Duodenal mucosa (tissue), 2 donors: Measurements from ENCODE around the gene SH3RF2.

Experiments
- H3K27ac ChIP-seq: one replicate; pipeline ENCODE4 v1.7.0; 2013; ENCODE audit warnings: low read depth, low read length
- H3K27me3 ChIP-seq, 2 donors: one replicate each; pipeline ENCODE4 v1.7.0; 2013; ENCODE audit warnings: low read length in 2 of 2, control low read depth in 1 of 2; ENCODE audit not compliant: insufficient read depth in 2 of 2, control insufficient read depth in 1 of 2
- H3K36me3 ChIP-seq, 2 donors: one replicate each; pipeline ENCODE4 v1.7.0; 2013; ENCODE audit warnings: low read length in 2 of 2, control low read depth in 1 of 2; ENCODE audit not compliant: insufficient read depth in 2 of 2, control insufficient read depth in 1 of 2
- H3K4me1 ChIP-seq, 2 donors: one replicate each; pipeline ENCODE4 v1.7.0; 2013; ENCODE audit warnings: low read length in 2 of 2, control low read depth in 1 of 2; ENCODE audit not compliant: insufficient read depth in 2 of 2, control insufficient read depth in 1 of 2
- H3K4me3 ChIP-seq, 2 donors: one replicate each; pipeline ENCODE4 v1.7.0; 2013; ENCODE audit warnings: low read length in 2 of 2, low read depth in 1 of 2
- H3K9ac ChIP-seq, 2 donors: one replicate each; pipeline ENCODE4 v1.7.0; 2013; ENCODE audit warnings: low read length in 2 of 2, low read depth in 1 of 2
- H3K9me3 ChIP-seq, 2 donors: one replicate each; pipeline ENCODE4 v1.7.0; 2013; ENCODE audit warnings: low read length in 2 of 2, control low read depth in 1 of 2; ENCODE audit not compliant: control insufficient read depth in 1 of 2

Gene SH3RF2

GRCh38 chr5:145904743-145905142 is 31.6 kb upstream of the SH3RF2 start:
- no peaks in the 10 kb centered on the region for H3K27me3 ChIP-seq
- H3K4me1 ChIP-seq = no peaks in the 10 kb centered on the region
- no peak overlapping the region for H3K9ac ChIP-seq
- H3K27ac ChIP-seq = no peak overlapping the region
- no peaks in the 10 kb centered on the region for H3K36me3 ChIP-seq
- no peak overlapping the region for H3K4me3 ChIP-seq
- no peaks in the 10 kb centered on the region for H3K9me3 ChIP-seq

- H3K4me1 ChIP-seq = no peaks in the 10 kb centered on the region
- no peaks in the 10 kb centered on the region for H3K36me3 ChIP-seq
- no peaks in the 10 kb centered on the region for H3K9me3 ChIP-seq
- no peaks in the 10 kb centered on the region for H3K27me3 ChIP-seq
- H3K9ac ChIP-seq = no peak overlapping the region
- no peak overlapping the region for H3K27ac ChIP-seq
- no peak overlapping the region for H3K4me3 ChIP-seq
Measured at GRCh38 chr5:145906401-145906800, 30.0 kb upstream of the SH3RF2 start.

GRCh38 chr5:145908206-145908960 is 28.0 kb upstream of the SH3RF2 start:
- H3K4me1 ChIP-seq = peaks cover 4 to 5% of the 10 kb centered on the region in 2 donors
- no peak overlapping the region for H3K9ac ChIP-seq
- H3K36me3 ChIP-seq = no peaks in the 10 kb centered on the region
- no peaks in the 10 kb centered on the region for H3K27me3 ChIP-seq
- H3K27ac ChIP-seq = no peak overlapping the region
- H3K4me3 ChIP-seq = no peak overlapping the region
- no peaks in the 10 kb centered on the region for H3K9me3 ChIP-seq

GRCh38 chr5:145911164-145911563 is 25.2 kb upstream of the SH3RF2 start:
- Histone ChIP-seq H3K9me3 (no peaks in the 10 kb centered on the region), H3K4me3 (no peak overlapping the region), H3K27me3 (no peaks in the 10 kb centered on the region), H3K9ac (no peak overlapping the region), H3K4me1 (peaks cover 4 to 5% of the 10 kb centered on the region in 2 donors), H3K27ac (no peak overlapping the region), H3K36me3 (no peaks in the 10 kb centered on the region)

- Histone ChIP-seq H3K4me3 (no peak overlapping the region), H3K36me3 (no peaks in the 10 kb centered on the region), H3K27me3 (no peaks in the 10 kb centered on the region), H3K9me3 (no peaks in the 10 kb centered on the region), H3K4me1 (peaks cover 4 to 5% of the 10 kb centered on the region in 2 donors), H3K9ac (no peak overlapping the region), H3K27ac (no peak overlapping the region)
Measured at GRCh38 chr5:145912019-145912418, 24.4 kb upstream of the SH3RF2 start.

- Histone ChIP-seq H3K4me1 (peaks cover 4 to 5% of the 10 kb centered on the region in 2 donors), H3K27ac (no peak overlapping the region), H3K36me3 (no peaks in the 10 kb centered on the region), H3K9ac (no peak overlapping the region), H3K27me3 (no peaks in the 10 kb centered on the region), H3K4me3 (no peak overlapping the region), H3K9me3 (no peaks in the 10 kb centered on the region)
Measured at GRCh38 chr5:145912594-145912993, 23.8 kb upstream of the SH3RF2 start.

GRCh38 chr5:145913701-145914100 is 22.7 kb upstream of the SH3RF2 start:
- H3K27me3 ChIP-seq = no peaks in the 10 kb centered on the region
- H3K36me3 ChIP-seq = no peaks in the 10 kb centered on the region
- H3K4me1 ChIP-seq = peaks cover 4 to 5% of the 10 kb centered on the region in 2 donors
- no peak overlapping the region for H3K9ac ChIP-seq
- H3K27ac ChIP-seq = no peak overlapping the region
- no peaks in the 10 kb centered on the region for H3K9me3 ChIP-seq
- H3K4me3 ChIP-seq = no peak overlapping the region

- Histone ChIP-seq H3K27ac (no peak overlapping the region), H3K9ac (no peak overlapping the region)
Measured at GRCh38 chr5:145915970-145916638, 20.3 kb upstream of the SH3RF2 start.

GRCh38 chr5:145917288-145917687 is 19.1 kb upstream of the SH3RF2 start:
- H3K9ac ChIP-seq = no peak overlapping the region
- no peaks in the 10 kb centered on the region for H3K27me3 ChIP-seq
- no peak overlapping the region for H3K27ac ChIP-seq
- H3K4me3 ChIP-seq = no peak overlapping the region
- no peaks in the 10 kb centered on the region for H3K36me3 ChIP-seq
- peaks cover under 1 to 2% of the 10 kb centered on the region in 2 donors for H3K4me1 ChIP-seq
- H3K9me3 ChIP-seq = no peaks in the 10 kb centered on the region

More at GRCh38 chr5:145915970-145916638, 20.3 kb upstream of the SH3RF2 start:
- peaks cover 4 to 5% of the 10 kb centered on the region in 2 donors for H3K4me1 ChIP-seq
- H3K36me3 ChIP-seq = no peaks in the 10 kb centered on the region
- H3K9me3 ChIP-seq = no peaks in the 10 kb centered on the region
- no peak overlapping the region for H3K4me3 ChIP-seq
- H3K27me3 ChIP-seq = no peaks in the 10 kb centered on the region

GRCh38 chr5:145918397-145918796 is 18.0 kb upstream of the SH3RF2 start:
- H3K4me3 ChIP-seq = no peak overlapping the region
- H3K9ac ChIP-seq = no peak overlapping the region
- no peaks in the 10 kb centered on the region for H3K9me3 ChIP-seq
- no peak overlapping the region for H3K27ac ChIP-seq
- H3K27me3 ChIP-seq = no peaks in the 10 kb centered on the region
- H3K4me1 ChIP-seq = no peaks in the 10 kb centered on the region
- no peaks in the 10 kb centered on the region for H3K36me3 ChIP-seq
